ENCODE measurements around the gene GPC6.

DNA sequence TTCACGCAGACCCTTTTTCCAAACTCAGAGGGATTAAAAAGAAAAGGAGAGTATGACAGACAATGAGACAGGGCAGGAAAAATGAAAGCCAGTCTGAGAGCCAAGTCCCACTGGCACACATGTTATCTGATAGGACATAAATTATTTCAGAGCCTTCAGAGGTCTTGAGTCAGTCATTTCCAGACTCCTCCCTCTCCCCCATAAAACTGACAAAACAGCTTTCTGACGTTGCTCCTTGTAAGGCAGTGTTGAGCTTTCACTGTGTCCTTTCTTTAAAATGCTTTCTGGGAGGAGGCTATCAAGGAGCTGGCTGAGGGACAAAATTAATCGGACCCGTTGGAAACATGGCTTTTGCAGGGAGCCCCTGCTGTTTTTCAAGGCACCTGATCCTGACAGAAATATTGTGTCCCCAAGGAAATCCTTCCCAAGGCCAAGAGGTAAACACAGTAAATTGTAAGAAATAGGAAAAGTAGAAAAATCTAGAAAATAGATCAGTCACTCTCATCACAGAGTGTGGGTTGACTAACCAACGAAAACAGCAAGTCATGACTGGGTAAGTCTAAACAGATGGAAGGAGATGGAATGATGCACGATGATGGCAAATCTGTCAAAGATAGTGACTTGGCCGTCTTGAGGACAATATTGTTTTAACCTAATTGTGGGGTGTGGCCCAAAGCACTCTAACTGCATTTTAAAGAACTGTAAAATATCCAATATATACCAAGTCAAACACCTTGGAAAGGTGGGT, 1163.2 kb downstream of the GPC6 start:
- TF ChIP-seq EZH2 (IDR thresholded peaks at IDR 0.05; ENCODE audit: insufficient read depth, poor library complexity, severe bottlenecking) (no peak), EZH2phosphoT487 (IDR thresholded peaks at IDR 0.05; ENCODE audit: insufficient read depth, low read depth) (no peak)

All from GM23248 (cell line).